IMR-90 (cell line): Measurements from ENCODE around the gene C21orf91. TPM values are rescaled to one million over a fixed set of nuclear protein-coding genes. Genes with fewer than 3 reads are reported as not detected.

Experiments
- ATAC-seq: fragments of 200-7000 bp; cut with Tn5 transposase; 2 replicates; pipeline ENCODE4 v1.9.1; 2020; ENCODE audit warnings: low read depth, mild to moderate bottlenecking, moderate library complexity
- BruUV-seq: library from RNA; stranded (reverse); fragments of 400-500 nt; replicated peaks from 2 replicates; lab custom pipeline; 2021; lab: Mats Ljungman, UMichigan
- CTCF ChIA-PET: fragments of 300-600 bp; formaldehyde crosslinking; extraction: SDS; loops from one replicate; lab custom pipeline; 2021; ENCODE audit warnings: antibody characterized with exemption; lab: Yijun Ruan, JAX
- POLR2A ChIA-PET: fragments of 300-600 bp; sonication (Branson Sonifier 250); formaldehyde crosslinking; loops from one replicate; lab custom pipeline; 2022; ENCODE audit warnings: antibody characterized with exemption; ENCODE audit not compliant: unreplicated experiment; lab: Charles Lee
- DNase-seq: peaks from one replicate; pipeline ENCODE4 v3.0.0; 2013
- H2AFZ ChIP-seq: replicated peaks from 2 replicates; pipeline ENCODE3; 2013; ENCODE audit warnings: low read length, mild to moderate bottlenecking; ENCODE audit not compliant: poor library complexity
- H2AK5ac ChIP-seq: 2 replicates; pipeline ENCODE4 v1.6.1; 2013; ENCODE audit warnings: low read depth, low read length, inconsistent platforms
- H2AK9ac ChIP-seq: replicated peaks from 2 replicates; pipeline ENCODE3; 2013; ENCODE audit warnings: mild to moderate bottlenecking, low read depth, low read length, moderate library complexity; ENCODE audit not compliant: poor library complexity
- H2BK120ac ChIP-seq: 2 replicates; pipeline ENCODE4 v1.6.1; 2013; ENCODE audit warnings: low read depth, low read length, inconsistent platforms
- H2BK15ac ChIP-seq: 3 replicates; pipeline ENCODE4 v1.6.1; 2013; ENCODE audit warnings: low read depth, low read length, inconsistent platforms
- H2BK20ac ChIP-seq: 2 replicates; pipeline ENCODE4 v1.6.1; 2013; ENCODE audit warnings: low read depth, mild to moderate bottlenecking, inconsistent platforms, low read length, moderate library complexity
- H2BK5ac ChIP-seq: 2 replicates; pipeline ENCODE4 v1.6.1; 2013; ENCODE audit warnings: mild to moderate bottlenecking, low read depth, low read length, inconsistent platforms; ENCODE audit not compliant: poor library complexity, severe bottlenecking
- H3K14ac ChIP-seq: replicated peaks from 2 replicates; pipeline ENCODE4 v1.6.1; 2013; ENCODE audit warnings: low read depth, low read length, inconsistent platforms
- H3K18ac ChIP-seq: 2 replicates; pipeline ENCODE4 v1.6.1; 2013; ENCODE audit warnings: low read depth, low read length, control low read depth
- H3K23ac ChIP-seq: 2 replicates; pipeline ENCODE4 v1.6.1; 2013; ENCODE audit warnings: low read depth, low read length, inconsistent platforms
- H3K27ac ChIP-seq: 2 replicates; pipeline ENCODE4 v1.5.1; 2013; ENCODE audit warnings: mild to moderate bottlenecking, control low read depth, low read length; ENCODE audit not compliant: insufficient read depth
- H3K27me3 ChIP-seq: 2 replicates; pipeline ENCODE4 v1.6.1; 2013; ENCODE audit warnings: low read length; ENCODE audit not compliant: control insufficient read depth, insufficient read depth
- H3K36me3 ChIP-seq: 2 replicates; pipeline ENCODE4 v1.6.1; 2013; ENCODE audit warnings: low read length, mixed read lengths; ENCODE audit not compliant: control insufficient read depth, insufficient read depth
- H3K4ac ChIP-seq: 2 replicates; pipeline ENCODE4 v1.6.1; 2013; ENCODE audit warnings: low read depth, low read length, inconsistent platforms
- H3K4me1 ChIP-seq: 2 replicates; pipeline ENCODE4 v1.6.1; 2013; ENCODE audit warnings: low read length, mixed read lengths; ENCODE audit not compliant: control insufficient read depth, insufficient read depth
- H3K4me2 ChIP-seq: 2 replicates; pipeline ENCODE4 v1.6.1; 2013; ENCODE audit warnings: low read depth, mild to moderate bottlenecking, control low read depth, low read length, moderate library complexity
- H3K4me3 ChIP-seq: 2 replicates; pipeline ENCODE4 v1.5.1; 2013; ENCODE audit warnings: low read depth, mild to moderate bottlenecking, control low read depth, low read length, moderate library complexity; ENCODE audit not compliant: insufficient read depth
- H3K56ac ChIP-seq: 2 replicates; pipeline ENCODE4 v1.6.1; 2013; ENCODE audit warnings: low read length, inconsistent platforms; ENCODE audit not compliant: insufficient read depth; ENCODE audit errors: extremely low read depth
- H3K79me1 ChIP-seq, 2 experiments: 2 replicates each; pipeline ENCODE4 v1.6.1; 2013; ENCODE audit warnings: low read length in 2 of 2, inconsistent platforms in 1 of 2, low read depth in 1 of 2
- H3K9ac ChIP-seq: 2 replicates; pipeline ENCODE4 v1.6.1; 2013; ENCODE audit warnings: low read depth, low read length, control low read depth
- H3K9me1 ChIP-seq: 2 replicates; pipeline ENCODE4 v1.6.1; 2013; ENCODE audit warnings: low read length, inconsistent platforms; ENCODE audit not compliant: insufficient read depth
- H3K9me3 ChIP-seq: 2 replicates; pipeline ENCODE4 v1.6.1; 2013; ENCODE audit warnings: low read length; ENCODE audit not compliant: control insufficient read depth, insufficient read depth
- H4K20me1 ChIP-seq: 2 replicates; pipeline ENCODE4 v1.6.1; 2013; ENCODE audit warnings: low read length, inconsistent platforms; ENCODE audit not compliant: insufficient read depth
- H4K5ac ChIP-seq: 2 replicates; pipeline ENCODE4 v1.6.1; 2013; ENCODE audit warnings: mild to moderate bottlenecking, low read depth, low read length, control low read depth
- H4K8ac ChIP-seq, 2 experiments: 2 replicates each; pipeline ENCODE4 v1.6.1; 2013; ENCODE audit warnings: low read depth in 2 of 2, low read length in 2 of 2, control low read depth in 1 of 2, inconsistent platforms in 1 of 2
- H4K91ac ChIP-seq: 2 replicates; pipeline ENCODE4 v1.6.1; 2013; ENCODE audit warnings: low read depth, low read length, inconsistent platforms; ENCODE audit not compliant: insufficient read depth
- CHD1 ChIP-seq: IDR thresholded peaks from 2 replicates; pipeline ENCODE4 v1.6.1; 2012; ENCODE audit warnings: low read depth, low read length, improper control_type of control experiment
- FOS ChIP-seq: fragments of 150-350 bp; IDR thresholded peaks from 2 replicates; pipeline ENCODE4 v1.6.1; 2016; ENCODE audit warnings: low read depth, low read length
- MXI1 ChIP-seq: IDR thresholded peaks from 2 replicates; pipeline ENCODE4 v1.6.1; 2012; ENCODE audit warnings: low read depth, mild to moderate bottlenecking, low read length, moderate library complexity, borderline replicate concordance
- POLR2A ChIP-seq: IDR thresholded peaks from 2 replicates; pipeline ENCODE4 v1.6.1; 2012; ENCODE audit warnings: mild to moderate bottlenecking, low read depth, low read length
- USF2 ChIP-seq: fragments of 150-350 bp; IDR thresholded peaks from 2 replicates; pipeline ENCODE4 v1.6.1; 2017; ENCODE audit warnings: mild to moderate bottlenecking, antibody characterized with exemption, low read length, low read depth
- WGBS, 2 experiments: methylation state at CpG; one replicate each; pipeline versions ENCODE4 v1.1.5 to v1.1.7; 2013; ENCODE audit warnings: missing lambda C conversion rate in 2 of 2; ENCODE audit not compliant: insufficient read length in 1 of 2; ENCODE audit errors: extremely low coverage in 2 of 2; 5-methylcytosine and 5-hydroxymethylcytosine counted together
- dilution Hi-C: fragments of 300-500 bp; cut with HindIII; formaldehyde crosslinking; loops from one replicate; pipeline ENCODE4 v1.14.3; 2018; ENCODE audit warnings: low sequenced_read_pairs; ENCODE audit not compliant: unreplicated experiment
- in situ Hi-C: fragments of 300-500 bp; cut with MboI; formaldehyde crosslinking; loops from 3 replicates; pipeline ENCODE4 v1.14.3; 2019; ENCODE audit warnings: low sequenced_read_pairs, inconsistent platforms, mixed read lengths
- intact Hi-C: fragments of 100-400 bp; cut with micrococcal nuclease; formaldehyde crosslinking; loops from 2 replicates; pipeline ENCODE4 v1.10.0; 2022
- polyA plus RNA-seq, 3 experiments: library from polyadenylated mRNA; depleted of rRNA; stranded (reverse); fragments of >200 nt; gene quantifications; 2 replicates each; pipeline ENCODE4 v1.2.3, GENCODE V29; 2012; ENCODE audit warnings: low replicate concordance in 1 of 3
- total RNA-seq: library from RNA; depleted of rRNA; stranded (reverse); fragments of >200 nt; gene quantifications from 2 replicates; pipeline ENCODE4 v1.2.3, GENCODE V29; 2012

C21orf91 gene
- total and polyA plus RNA-seq, 2 of the 4 experiments (the other 2 are of a cell fraction): 3.7 to 9.3 TPM

- Histone ChIP-seq H3K27ac (no peak overlapping the region), H3K23ac (no peak overlapping the region), H3K9ac (no peak overlapping the region), H3K18ac (no peak overlapping the region), H3K4me2 (no peak overlapping the region), H3K9me1 (no peaks in the 10 kb centered on the region), H3K9me3 (peaks cover 6% of the 10 kb centered on the region), H2BK20ac (no peak overlapping the region), H4K91ac (no peak overlapping the region), H3K56ac (no peak overlapping the region), H2BK120ac (no peak overlapping the region), H3K4me3 (no peak overlapping the region), H3K79me1 (peaks cover 8% of the 10 kb centered on the region in 2 experiments; a peak in 3 of 4 replicates), H4K5ac (no peak overlapping the region), H2BK15ac (no peak overlapping the region), H3K36me3 (peaks cover 8% of the 10 kb centered on the region), H4K8ac (no peak overlapping the region), H4K20me1 (no peaks in the 10 kb centered on the region), H3K4me1 (no peaks in the 10 kb centered on the region), H3K4ac (no peak overlapping the region), H2AFZ (no peak overlapping the region), H2AK5ac (no peak overlapping the region), H2BK5ac (no peak overlapping the region), H3K27me3 (no peaks in the 10 kb centered on the region), H3K14ac (no peak overlapping the region), H2AK9ac (no peak overlapping the region)
- dilution Hi-C loops: no loop called here
- no peak for ATAC-seq
- in situ Hi-C loops: no loop called here
- TF ChIP-seq POLR2A (no peak), FOS (no peak), MXI1 (no peak), USF2 (no peak), CHD1 (no peak)
- ChIA-PET POLR2A (no interaction called here), CTCF (no interaction called here)
- BruUV-seq: no TSS peak
- WGBS, 2 experiments: 100% methylated on average over 1 of the region's 3 CpGs; no CpG with 5 or more reads in 1 of the 2 experiments
- intact Hi-C loops: no loop called here
- no peak for DNase-seq
Observed at GRCh38 chr21:17803536-17803935, 15.6 kb downstream of the C21orf91 start.
